ENCODE data around the gene MED6. TPM values are rescaled to one million over a fixed set of nuclear protein-coding genes. Genes with fewer than 3 reads are reported as not detected.

MED6 gene
- total RNA-seq, 1 experiment from 2014 or later: 27.3 TPM

Small RNA genes within 50 kb of the gene (small RNA-seq; reads per million reads assigned to genes)
- 0 reads per million in 2 experiments for gene RN7SL77P

Other genes with a start within 250 kb of the MED6 start
- 46.3 and 60.1 TPM in 2 replicates for gene COX16, start 241.0 kb downstream of the MED6 start, total RNA-seq (2014; rRNA removed; shearing (Covaris generic))
- gene SYNJ2BP, start 183.6 kb downstream of the MED6 start, total RNA-seq (2014; rRNA removed; shearing (Covaris generic)): 19.9 and 22.3 TPM in 2 replicates
- gene ADAM21, start 148.5 kb downstream of the MED6 start, total RNA-seq (2014; rRNA removed; shearing (Covaris generic)): not detected in 2 replicates
- 0.05 and 0.11 TPM in 2 replicates for gene ADAM20, start 65.7 kb downstream of the MED6 start, total RNA-seq (2014; rRNA removed; shearing (Covaris generic))
- 0.05 and 0.08 TPM in 2 replicates for gene TTC9, start 41.3 kb upstream of the MED6 start, total RNA-seq (2014; rRNA removed; shearing (Covaris generic))
- gene MAP3K9, start 208.9 kb upstream of the MED6 start, total RNA-seq (2014; rRNA removed; shearing (Covaris generic)): 5.1 and 5.4 TPM in 2 replicates